SK-N-SH treated with all-trans-retinoic acid at 6 μM for 48 hours (cell line): Measurements from ENCODE around the gene VEGFB.

Experiments used
- ATAC-seq: fragments of 200-7000 bp; cut with Tn5 transposase; 3 replicates; pipeline ENCODE4 v1.9.1; 2020; ENCODE audit warnings: mild to moderate bottlenecking, moderate library complexity
- ARNTL ChIP-seq: fragments of 450-650 bp; formaldehyde crosslinking; IDR thresholded peaks from 2 replicates; pipeline ENCODE4 v1.5.0; 2020; ENCODE audit warnings: low read depth, mild to moderate bottlenecking, moderate library complexity, borderline replicate concordance
- CREB5 ChIP-seq: fragments of 250-450 bp; sonication (Bioruptor Pico); IDR thresholded peaks from 2 replicates; pipeline ENCODE4 v1.5.1; 2020; ENCODE audit warnings: low read depth, mild to moderate bottlenecking, moderate library complexity
- CSDC2 ChIP-seq: fragments of 250-450 bp; sonication (Bioruptor Pico); IDR thresholded peaks from 2 replicates; pipeline ENCODE4 v1.5.0; 2020; ENCODE audit warnings: mild to moderate bottlenecking, moderate library complexity
- CSRNP3 ChIP-seq: fragments of 250-450 bp; sonication (Bioruptor Pico); IDR thresholded peaks from 2 replicates; pipeline ENCODE4 v1.5.1; 2021; ENCODE audit warnings: mild to moderate bottlenecking, moderate library complexity
- ESRRG ChIP-seq: fragments of 250-450 bp; sonication (Bioruptor Pico); IDR thresholded peaks from 2 replicates; pipeline ENCODE4 v1.6.1; 2021; ENCODE audit warnings: mild to moderate bottlenecking
- GLIS3 ChIP-seq: fragments of 250-450 bp; sonication (Bioruptor Pico); IDR thresholded peaks from 2 replicates; pipeline ENCODE4 v1.5.0; 2020; ENCODE audit warnings: mild to moderate bottlenecking, moderate library complexity
- ISL1 ChIP-seq: fragments of 250-450 bp; sonication (Bioruptor Pico); IDR thresholded peaks from 2 replicates; pipeline ENCODE4 v2.1.2; 2022; ENCODE audit warnings: mild to moderate bottlenecking, moderate library complexity
- OSR1 ChIP-seq: fragments of 250-450 bp; sonication (Bioruptor Pico); IDR thresholded peaks from 2 replicates; pipeline ENCODE4 v1.8.0; 2022; ENCODE audit warnings: moderate library complexity, mild to moderate bottlenecking, inconsistent platforms
- PATZ1 ChIP-seq: fragments of 250-450 bp; sonication (Bioruptor Pico); IDR thresholded peaks from 2 replicates; pipeline ENCODE4 v1.8.0; 2020; ENCODE audit warnings: mild to moderate bottlenecking, moderate library complexity, borderline replicate concordance
- POU6F1 ChIP-seq: fragments of 250-450 bp; sonication (Bioruptor Pico); IDR thresholded peaks from 2 replicates; pipeline ENCODE4 v1.8.0; 2021; ENCODE audit warnings: low read depth, mild to moderate bottlenecking, moderate library complexity, borderline replicate concordance
- PPARA ChIP-seq: fragments of 250-450 bp; sonication (Bioruptor Pico); IDR thresholded peaks from 2 replicates; pipeline ENCODE4 v1.5.0; 2020; ENCODE audit warnings: mild to moderate bottlenecking, borderline replicate concordance
- RARB ChIP-seq: fragments of 250-450 bp; sonication (Bioruptor Pico); IDR thresholded peaks from 2 replicates; pipeline ENCODE4 v1.8.0; 2021; ENCODE audit warnings: mild to moderate bottlenecking, moderate library complexity
- SNAI2 ChIP-seq: fragments of 250-450 bp; sonication (Bioruptor Pico); IDR thresholded peaks from 2 replicates; pipeline ENCODE4 v1.5.0; 2020; ENCODE audit warnings: mild to moderate bottlenecking, moderate library complexity
- TCF4 ChIP-seq: fragments of 250-450 bp; sonication (Bioruptor Pico); IDR thresholded peaks from 2 replicates; pipeline ENCODE4 v1.8.0; 2021; ENCODE audit warnings: mild to moderate bottlenecking, moderate library complexity, borderline replicate concordance
- TOX ChIP-seq: fragments of 250-450 bp; sonication (Bioruptor Pico); IDR thresholded peaks from 2 replicates; pipeline ENCODE4 v1.8.0; 2021; ENCODE audit warnings: mild to moderate bottlenecking, moderate library complexity, borderline replicate concordance
- TSHZ2 ChIP-seq: fragments of 250-450 bp; sonication (Bioruptor Pico); IDR thresholded peaks from 2 replicates; pipeline ENCODE4 v1.5.0; 2020; ENCODE audit warnings: mild to moderate bottlenecking, moderate library complexity
- ZC3H10 ChIP-seq: fragments of 250-450 bp; sonication (Bioruptor Pico); IDR thresholded peaks from 2 replicates; pipeline ENCODE4 v1.5.1; 2021; ENCODE audit warnings: mild to moderate bottlenecking, moderate library complexity
- ZFP3 ChIP-seq: fragments of 250-450 bp; sonication (Bioruptor Pico); IDR thresholded peaks from 2 replicates; pipeline ENCODE4 v1.5.0; 2020; ENCODE audit warnings: mild to moderate bottlenecking, moderate library complexity
- ZNF565 ChIP-seq: fragments of 450-650 bp; formaldehyde crosslinking; conservative IDR thresholded peaks from 2 replicates; pipeline ENCODE4 v1.5.0; 2020; ENCODE audit warnings: low read depth, mild to moderate bottlenecking, moderate library complexity
- ZNF70 ChIP-seq: fragments of 450-650 bp; formaldehyde crosslinking; IDR thresholded peaks from 2 replicates; pipeline ENCODE4 v1.5.0; 2020; ENCODE audit warnings: mild to moderate bottlenecking, moderate library complexity
- ZNF8 ChIP-seq: fragments of 450-650 bp; formaldehyde crosslinking; IDR thresholded peaks from 2 replicates; pipeline ENCODE4 v1.5.0; 2020; ENCODE audit warnings: mild to moderate bottlenecking, moderate library complexity

The VEGFB gene

GRCh38 chr11:64186492-64187165, 47.8 kb upstream of the VEGFB start:
- ATAC-seq, result no peak
- TF ChIP-seq ZFP3 (CRISPR knock-in tag) (no peak), CSDC2 (no peak), POU6F1 (CRISPR knock-in tag) (no peak), OSR1 (no peak), ZC3H10 (CRISPR knock-in tag) (no peak), RARB (no peak), SNAI2 (no peak), TSHZ2 (CRISPR knock-in tag) (no peak), TCF4 (CRISPR knock-in tag) (no peak), ZNF565 (no peak), PATZ1 (CRISPR knock-in tag) (no peak), CREB5 (no peak), ESRRG (CRISPR knock-in tag) (no peak)

GRCh38 chr11:64192434-64192833, 42.0 kb upstream of the VEGFB start:
- TF ChIP-seq ZC3H10 (CRISPR knock-in tag) (no peak), ZNF70 (no peak), CREB5 (no peak), TCF4 (CRISPR knock-in tag) (no peak), PATZ1 (CRISPR knock-in tag) (no peak), RARB (no peak), TSHZ2 (CRISPR knock-in tag) (no peak), ISL1 (no peak), TOX (CRISPR knock-in tag) (no peak), CSRNP3 (CRISPR knock-in tag) (no peak), PPARA (CRISPR knock-in tag) (no peak), ZNF8 (CRISPR knock-in tag) (no peak), GLIS3 (CRISPR knock-in tag) (no peak), POU6F1 (CRISPR knock-in tag) (no peak), ESRRG (CRISPR knock-in tag) (no peak), ARNTL (CRISPR knock-in tag) (no peak)
- ATAC-seq, result no peak
